GM15510 (cell line): ENCODE measurements around the gene VSTM4.

Source experiments
- POLR2A ChIP-seq: IDR thresholded peaks from 3 replicates; pipeline ENCODE4 v1.6.1; 2011; ENCODE audit warnings: borderline replicate concordance; ENCODE audit not compliant: insufficient read length; ENCODE audit errors: extremely low read depth

The VSTM4 gene

GRCh38 chr10:49009199-49009979 is 105.9 kb downstream of the VSTM4 start:
- TF ChIP-seq POLR2A, result no peak

- TF ChIP-seq POLR2A, result no peak
Observed at GRCh38 chr10:49008505-49009198, 106.7 kb downstream of the VSTM4 start.

GRCh38 chr10:49008091-49008490 is 107.2 kb downstream of the VSTM4 start:
- TF ChIP-seq POLR2A, result no peak

- no peak for TF ChIP-seq POLR2A
Observed at GRCh38 chr10:49007129-49007528, 108.2 kb downstream of the VSTM4 start.

GRCh38 chr10:49005270-49005669 is 110.1 kb downstream of the VSTM4 start:
- no peak for TF ChIP-seq POLR2A

GRCh38 chr10:49001870-49002672 is 113.3 kb downstream of the VSTM4 start:
- TF ChIP-seq POLR2A, result no peak

- TF ChIP-seq POLR2A, result no peak
Observed at GRCh38 chr10:49001402-49001801, 113.9 kb downstream of the VSTM4 start.

- no peak for TF ChIP-seq POLR2A
Observed at GRCh38 chr10:49000437-49001398, 114.6 kb downstream of the VSTM4 start.

GRCh38 chr10:48999346-48999745 is 116.0 kb downstream of the VSTM4 start:
- TF ChIP-seq POLR2A, result no peak

- TF ChIP-seq POLR2A, result no peak
Observed at GRCh38 chr10:48996329-48996728, 119.0 kb downstream of the VSTM4 start.

GRCh38 chr10:48993627-48994026 is 121.7 kb downstream of the VSTM4 start:
- TF ChIP-seq POLR2A, result no peak

GRCh38 chr10:48990226-48990625 is 125.1 kb downstream of the VSTM4 start:
- no peak for TF ChIP-seq POLR2A

- TF ChIP-seq POLR2A, result no peak
Observed at GRCh38 chr10:48985621-48986158, 129.6 kb downstream of the VSTM4 start.
